Measurements from ENCODE around the gene OR11L1.

The OR11L1 gene, protein sequence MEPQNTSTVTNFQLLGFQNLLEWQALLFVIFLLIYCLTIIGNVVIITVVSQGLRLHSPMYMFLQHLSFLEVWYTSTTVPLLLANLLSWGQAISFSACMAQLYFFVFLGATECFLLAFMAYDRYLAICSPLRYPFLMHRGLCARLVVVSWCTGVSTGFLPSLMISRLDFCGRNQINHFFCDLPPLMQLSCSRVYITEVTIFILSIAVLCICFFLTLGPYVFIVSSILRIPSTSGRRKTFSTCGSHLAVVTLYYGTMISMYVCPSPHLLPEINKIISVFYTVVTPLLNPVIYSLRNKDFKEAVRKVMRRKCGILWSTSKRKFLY

GRCh38 chr1:247841796-247842195 lies at the start of gene OR11L1:
OR11L1 (minus strand) TSS chr1:247841896; CDS start chr1:247841896, 0 bp downstream.
- no peak for DNase-seq (ENCODE audit: low spot score)

DNA sequence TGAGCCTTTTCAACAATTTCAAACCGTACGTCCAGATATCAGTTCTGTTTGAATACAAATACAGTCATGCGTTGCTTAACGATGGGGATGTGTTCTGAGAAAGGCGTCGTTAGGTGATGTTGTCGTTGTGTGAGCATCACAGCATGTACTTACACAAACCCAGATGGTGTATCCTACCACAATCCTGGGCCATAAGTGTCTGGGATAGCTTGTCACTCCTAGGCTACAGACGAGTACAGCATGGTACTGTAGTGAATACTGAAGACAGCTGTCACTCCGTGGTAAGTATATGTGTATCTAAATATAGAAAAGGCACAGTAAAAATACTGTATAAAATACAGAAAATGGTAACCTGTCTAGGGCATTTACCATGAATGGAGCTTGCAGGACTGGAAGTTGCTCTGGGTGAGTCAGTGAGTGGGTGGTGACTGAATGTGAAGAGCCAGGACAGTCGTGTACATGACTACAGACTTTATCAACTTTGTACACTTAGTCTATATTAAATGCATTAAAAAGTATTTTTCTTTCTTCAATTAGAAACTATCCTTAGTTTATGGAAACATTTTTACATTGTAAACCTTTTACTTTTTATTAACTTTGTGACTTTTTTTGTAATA lies 43.2 kb upstream of the OR11L1 start:
- no peak for DNase-seq (ENCODE audit: low spot score)

GRCh38 chr1:247883346-247883745 lies 41.6 kb upstream of the OR11L1 start:
- no peak for DNase-seq (ENCODE audit: low spot score)

- DNase-seq (ENCODE audit: low spot score), result no peak
These were observed 23.7 kb upstream of the OR11L1 start for GRCh38 chr1:247865416-247865815.

- no peak for DNase-seq (ENCODE audit: low spot score)
These were observed 22.9 kb upstream of the OR11L1 start for GRCh38 chr1:247864644-247865043.

DNA sequence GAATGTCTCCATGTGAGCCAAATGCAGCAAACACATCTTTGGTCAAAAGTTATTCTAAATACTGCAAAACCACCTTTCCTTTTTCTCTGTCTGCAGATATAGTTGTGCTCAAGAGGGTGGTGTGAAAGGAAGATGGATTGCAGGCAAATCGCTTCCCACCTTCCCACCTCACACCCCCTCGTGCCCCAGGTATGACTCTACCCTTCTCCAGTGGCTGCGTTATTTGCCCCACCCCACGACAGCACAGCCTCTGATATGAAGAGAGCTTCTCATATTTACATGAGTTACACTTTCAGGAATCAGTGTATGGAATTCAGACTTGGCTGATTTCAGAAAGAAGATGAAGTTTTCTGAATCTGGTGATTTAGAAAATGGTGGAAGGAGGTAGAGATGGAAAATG lies 21.1 kb upstream of the OR11L1 start:
- DNase-seq (ENCODE audit: low spot score), result no peak

- no peak for DNase-seq (ENCODE audit: low spot score)
These were observed 16.4 kb upstream of the OR11L1 start for GRCh38 chr1:247857985-247858619.

- DNase-seq (ENCODE audit: low spot score), result no peak
These were observed 15.6 kb upstream of the OR11L1 start, which contains the start of gene TRIM58 for GRCh38 chr1:247857069-247857984. TRIM58 (plus strand) TSS chr1:247857187; CDS start chr1:247857247, 60 bp downstream.

DNA sequence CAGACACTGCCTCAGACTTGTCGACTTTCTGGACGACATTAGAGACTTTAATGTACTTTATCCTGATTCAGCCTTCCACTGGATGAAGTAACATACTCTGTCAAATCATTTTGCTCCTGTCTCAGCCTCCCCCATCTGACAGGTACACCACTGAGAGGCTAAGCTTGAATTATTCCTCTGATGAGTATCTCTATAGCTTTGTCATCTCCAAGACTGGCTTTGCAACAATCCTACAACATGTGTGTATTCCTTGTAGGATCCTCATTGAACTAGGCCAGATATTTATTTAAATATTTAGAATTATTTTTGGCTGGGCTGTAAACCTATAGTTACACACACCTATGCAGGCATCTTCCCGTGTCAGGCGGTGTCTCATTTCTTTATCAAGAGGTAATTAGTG lies 14.2 kb upstream of the OR11L1 start:
- DNase-seq (ENCODE audit: low spot score), result no peak

- no peak for DNase-seq (ENCODE audit: low spot score)
These were observed 13.3 kb upstream of the OR11L1 start for GRCh38 chr1:247854899-247855545.

GRCh38 chr1:247849616-247850015 lies 7.9 kb upstream of the OR11L1 start:
- no peak for DNase-seq (ENCODE audit: low spot score)

DNA sequence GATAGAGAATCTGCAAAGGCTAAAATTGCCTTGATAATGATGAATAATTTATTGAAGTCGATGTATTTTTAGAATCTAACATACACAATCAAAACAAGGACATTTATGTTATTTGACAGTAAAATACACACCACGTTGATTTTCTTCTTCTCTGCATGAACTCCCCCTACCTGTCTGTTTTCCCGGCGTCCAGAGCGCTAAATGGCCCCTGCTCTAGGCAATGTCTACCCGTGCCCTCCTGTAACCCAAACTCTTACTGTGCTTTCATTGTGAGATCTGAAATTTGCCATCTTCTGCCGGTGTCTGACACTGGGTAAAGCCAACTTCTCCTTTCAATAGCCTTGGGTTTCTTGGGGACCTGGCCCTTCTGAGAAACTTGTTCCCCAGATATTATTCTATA lies 6.7 kb upstream of the OR11L1 start:
- DNase-seq (ENCODE audit: low spot score), result no peak

GRCh38 chr1:247845693-247846017 lies 4.0 kb upstream of the OR11L1 start:
- no peak for DNase-seq (ENCODE audit: low spot score)

DNA sequence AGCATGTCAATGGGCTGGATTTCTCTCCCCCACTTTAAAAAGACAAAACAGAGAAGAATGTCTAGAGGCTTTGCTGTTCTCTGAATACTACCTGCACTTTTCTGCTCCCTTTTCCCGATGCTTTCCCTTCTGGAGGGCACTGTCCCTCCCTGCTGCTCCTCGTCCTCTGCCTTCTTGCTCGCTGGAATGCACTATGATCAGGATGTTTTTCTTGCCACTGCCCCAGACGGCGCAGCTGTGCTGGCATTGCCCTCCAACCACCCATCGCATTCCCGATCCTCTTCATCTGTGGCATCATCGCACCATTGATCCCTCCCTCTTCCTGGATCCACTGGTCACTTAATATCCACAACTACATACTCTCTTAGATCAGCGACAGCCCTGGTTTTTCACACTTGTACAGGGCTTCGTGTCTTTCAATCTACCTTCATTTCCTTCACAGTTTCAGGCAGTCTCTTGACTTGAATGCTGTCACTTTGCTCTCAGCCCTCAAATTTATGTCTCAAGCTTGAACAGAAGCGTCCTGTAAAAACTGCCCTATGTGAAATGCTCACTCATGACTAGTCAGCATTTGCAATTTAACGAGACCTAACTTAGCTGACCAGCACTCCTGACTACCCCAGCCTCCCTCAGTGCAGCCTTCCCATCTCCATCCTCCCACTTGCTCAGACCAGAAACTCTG lies 3.5 kb upstream of the OR11L1 start:
- DNase-seq (ENCODE audit: low spot score), result no peak

- DNase-seq (ENCODE audit: low spot score), result no peak
These were observed 1.7 kb upstream of the OR11L1 start for GRCh38 chr1:247843411-247843810.

- DNase-seq (ENCODE audit: low spot score), result no peak
These were observed 878 bp downstream of the OR11L1 start for GRCh38 chr1:247840818-247841217.

GRCh38 chr1:247833601-247834000 lies 8.1 kb downstream of the OR11L1 start:
- DNase-seq (ENCODE audit: low spot score), result no peak

DNA sequence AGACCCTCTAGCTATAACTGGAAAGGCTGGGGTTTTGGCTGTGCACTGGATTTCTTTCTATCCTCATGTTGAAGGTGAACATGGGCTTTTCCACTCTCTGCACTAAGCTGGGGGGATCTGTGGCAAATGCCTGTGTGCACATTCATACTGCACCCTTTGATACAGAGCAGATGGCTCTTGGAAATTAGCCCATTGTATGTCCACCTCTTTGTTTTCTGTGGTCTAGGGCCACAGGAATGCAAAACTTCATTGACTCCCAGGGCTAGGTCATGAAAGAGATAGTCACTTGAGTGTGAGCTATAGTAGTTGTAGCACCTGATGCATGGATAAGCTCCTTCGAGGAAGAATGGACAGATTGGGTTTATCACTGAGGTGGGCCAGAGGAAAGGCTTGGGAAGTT lies 12.0 kb downstream of the OR11L1 start:
- no peak for DNase-seq (ENCODE audit: low spot score)

DNA sequence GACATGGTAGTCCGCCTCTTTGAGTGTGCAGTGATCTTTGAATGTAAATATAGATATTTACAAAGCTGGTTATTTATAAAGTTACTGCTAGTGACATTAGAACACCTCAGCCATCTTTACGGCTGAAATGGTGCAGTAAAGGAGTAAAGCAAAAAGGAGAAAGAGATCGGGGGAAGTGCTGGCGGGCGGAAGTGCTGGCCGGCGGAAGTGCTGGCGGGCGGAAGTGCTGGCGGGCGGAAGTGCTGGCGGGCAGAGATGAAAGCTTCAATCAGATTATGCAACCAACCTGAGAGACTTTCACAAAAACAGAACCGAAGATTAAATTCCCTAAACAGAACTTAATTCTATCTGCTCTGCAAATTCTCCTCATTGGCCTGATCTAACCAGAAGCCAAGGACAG lies 16.3 kb downstream of the OR11L1 start:
- DNase-seq (ENCODE audit: low spot score), result no peak

DNA sequence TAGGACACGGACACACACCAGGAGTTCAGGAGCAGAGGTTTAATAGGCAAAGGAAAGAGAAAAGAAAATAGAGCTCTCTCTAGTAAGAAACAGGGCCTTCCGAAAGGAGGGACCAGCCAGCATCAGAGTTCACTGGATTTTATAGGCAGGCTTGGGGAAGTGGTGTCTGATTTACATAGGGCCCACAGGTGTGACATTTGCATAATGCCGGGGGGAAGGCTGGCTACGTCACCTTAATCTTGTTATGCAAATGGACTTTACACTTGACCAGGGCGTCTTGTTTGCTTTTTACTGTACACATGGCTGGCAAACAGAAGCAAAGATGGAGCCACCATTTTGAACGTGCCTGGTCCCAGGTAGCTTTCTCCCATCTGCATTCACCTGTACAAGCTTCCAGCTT lies 17.7 kb downstream of the OR11L1 start, which contains the start of gene OR14A16:
Gene OR14A16 (minus strand): TSS at position 97 of the 400 bp plus-strand sequence. CDS start 8,390 bp downstream, outside the sequence.
- no peak for DNase-seq (ENCODE audit: low spot score)

GRCh38 chr1:247822060-247822459 lies 19.6 kb downstream of the OR11L1 start:
- DNase-seq (ENCODE audit: low spot score), result no peak
